AG20443 (cell line): ENCODE data around the gene ZMAT3.
"Not testable (repeated sequence)": the region's sequence is repeated elsewhere in the genome, so short reads cannot be mapped to it uniquely, and the experiment has no call there.

ENCODE experiments used
- DNase-seq: peaks from one replicate; pipeline ENCODE4 v3.0.0; 2012; ENCODE audit warnings: low spot score, mixed read lengths

The ZMAT3 gene

GRCh38 chr3:179071323-179072099 is at the start of gene ZMAT3:
TSS of gene ZMAT3 (minus strand) at chr3:179071809. CDS start at chr3:179067752, 4,057 bp downstream.
- DNase-seq = peak; percentile 98

GRCh38 chr3:179116816-179117215 is 45.2 kb upstream of the ZMAT3 start:
- DNase-seq = no peak

- DNase-seq = not testable (repeated sequence)
These were observed 43.8 kb upstream of the ZMAT3 start for GRCh38 chr3:179115444-179115843.

GRCh38 chr3:179113903-179114302 is 42.3 kb upstream of the ZMAT3 start:
- DNase-seq = no peak

- DNase-seq = peak; percentile 40
These were observed 36.5 kb upstream of the ZMAT3 start for GRCh38 chr3:179108086-179108485.

GRCh38 chr3:179107617-179108016 is 36.0 kb upstream of the ZMAT3 start:
- no peak for DNase-seq

- DNase-seq = no peak
These were observed 34.3 kb upstream of the ZMAT3 start for GRCh38 chr3:179105881-179106280.

- DNase-seq = peak; percentile 33
These were observed 29.0 kb upstream of the ZMAT3 start for GRCh38 chr3:179100652-179101051.

GRCh38 chr3:179098388-179099077 is 26.9 kb upstream of the ZMAT3 start:
- DNase-seq = peak; percentile 46

GRCh38 chr3:179093807-179094206 is 22.2 kb upstream of the ZMAT3 start:
- DNase-seq = no peak

GRCh38 chr3:179091113-179091512 is 19.5 kb upstream of the ZMAT3 start:
- DNase-seq = no peak

GRCh38 chr3:179088306-179088705 is 16.7 kb upstream of the ZMAT3 start:
- no peak for DNase-seq

GRCh38 chr3:179083977-179084376 is 12.4 kb upstream of the ZMAT3 start:
- no peak for DNase-seq

- DNase-seq = no peak
These were observed 10.8 kb upstream of the ZMAT3 start for GRCh38 chr3:179082416-179082815.

- DNase-seq = no peak
These were observed 10.3 kb upstream of the ZMAT3 start for GRCh38 chr3:179081885-179082284.

- DNase-seq = no peak
These were observed 7.9 kb upstream of the ZMAT3 start for GRCh38 chr3:179079537-179079936.

- no peak for DNase-seq
These were observed 4.8 kb upstream of the ZMAT3 start for GRCh38 chr3:179076243-179077027.

GRCh38 chr3:179074656-179075055 is 3.0 kb upstream of the ZMAT3 start:
- no peak for DNase-seq

GRCh38 chr3:179073816-179074215 is 2.2 kb upstream of the ZMAT3 start:
- DNase-seq = no peak

GRCh38 chr3:179072100-179072438 is 460 bp upstream of the ZMAT3 start:
- peak; percentile 51 for DNase-seq

- no peak for DNase-seq
These were observed 634 bp downstream of the ZMAT3 start for GRCh38 chr3:179071027-179071322.

- DNase-seq = peak; percentile 25
These were observed 1.7 kb downstream of the ZMAT3 start for GRCh38 chr3:179069762-179070390.
